GM21515 (cell line): Measurements from ENCODE around the gene RHOBTB3.

Experiments used
- ATAC-seq: cut with Tn5 transposase; IDR thresholded peaks from one replicate; pipeline ENCODE4 v1.9.1; 2021; ENCODE audit not compliant: unreplicated experiment

Gene RHOBTB3

GRCh38 chr5:95731571-95732554 is 727 bp downstream of the RHOBTB3 start:
- ATAC-seq, result peak; percentile 32

DNA sequence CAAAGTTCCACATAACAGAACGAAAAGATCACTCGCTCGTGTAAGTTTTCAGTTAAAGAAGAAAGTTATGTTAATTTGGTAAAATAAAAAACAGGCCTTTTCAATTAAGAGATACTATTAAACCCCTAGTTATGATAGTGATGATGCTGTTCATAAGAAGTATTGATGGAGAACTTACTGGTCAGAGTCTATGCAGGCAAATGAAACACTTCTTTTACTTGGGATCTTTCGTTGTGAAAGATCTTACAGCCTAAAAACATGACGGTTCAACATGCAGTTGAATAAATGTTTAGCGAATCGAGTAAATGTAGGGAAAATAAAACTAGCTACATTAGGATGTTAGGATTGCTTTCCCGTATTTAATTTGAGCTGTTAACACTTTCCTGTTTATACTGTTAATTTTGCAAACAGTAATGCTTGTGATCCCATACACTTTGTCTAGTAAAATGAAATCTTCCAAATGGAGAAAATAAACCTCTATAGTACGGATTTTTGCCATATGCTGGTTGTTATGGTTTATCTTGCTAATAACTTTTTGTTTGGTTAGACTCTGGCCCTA is 2.0 kb downstream of the RHOBTB3 start:
- ATAC-seq, result no peak

GRCh38 chr5:95734187-95734586 is 3.1 kb downstream of the RHOBTB3 start:
- no peak for ATAC-seq

DNA sequence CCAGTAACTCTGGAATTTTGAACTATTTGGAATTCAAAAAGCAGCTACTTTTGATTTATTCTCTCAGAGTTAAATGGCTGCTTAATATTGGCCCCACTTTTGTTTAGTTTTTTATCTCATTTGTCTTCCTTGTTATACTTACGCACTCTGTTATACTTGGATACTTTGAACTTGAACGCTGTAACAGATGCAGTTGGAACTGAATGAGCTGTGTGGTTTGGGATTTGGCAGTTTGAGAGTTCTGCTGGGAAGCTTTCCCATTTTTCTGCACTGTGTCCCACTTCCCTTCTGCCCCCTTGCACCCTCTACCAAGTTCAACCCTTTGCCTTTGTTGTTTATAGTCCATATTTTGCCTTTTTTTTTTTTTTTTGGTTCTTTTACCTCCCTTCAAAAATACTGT is 3.8 kb downstream of the RHOBTB3 start:
- ATAC-seq, result no peak

GRCh38 chr5:95735406-95735805 is 4.3 kb downstream of the RHOBTB3 start:
- ATAC-seq, result no peak

DNA sequence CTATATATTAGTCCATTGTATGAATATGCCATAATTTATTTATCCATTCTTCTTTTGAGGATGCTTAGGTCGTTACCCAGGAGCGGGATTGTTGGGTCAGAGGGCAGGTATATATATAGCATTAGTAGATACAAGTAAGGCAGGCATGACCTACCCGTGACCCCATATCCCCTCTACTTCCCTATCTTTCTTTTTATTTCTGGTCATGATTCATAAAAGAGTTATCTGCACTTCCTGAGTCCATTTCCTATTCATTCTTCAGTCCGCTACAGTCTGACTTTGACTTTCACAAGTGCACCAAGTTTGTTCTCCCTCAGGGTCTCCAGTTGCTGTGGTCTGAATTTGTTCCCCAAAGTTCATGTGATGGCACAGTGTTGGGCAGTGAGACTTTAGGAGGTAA is 6.9 kb downstream of the RHOBTB3 start:
- ATAC-seq, result no peak

DNA sequence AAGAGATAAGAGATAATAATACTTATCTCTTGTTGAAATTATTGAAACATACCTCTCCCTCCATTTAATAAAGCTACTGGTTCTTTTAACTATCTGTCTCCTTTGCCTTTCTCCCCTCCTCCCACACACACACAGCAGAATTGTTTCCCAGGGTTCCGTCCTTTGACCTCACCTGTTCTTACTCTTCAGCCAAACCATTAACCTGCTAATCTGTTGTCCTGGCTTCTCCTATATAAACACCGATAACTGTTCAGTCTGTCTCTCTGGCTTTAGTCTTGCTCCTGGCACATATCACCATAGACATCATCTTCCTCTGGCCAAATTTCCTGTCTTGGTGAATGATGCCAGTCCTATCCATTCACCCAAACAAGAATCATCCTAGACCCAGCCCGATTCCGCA is 7.7 kb downstream of the RHOBTB3 start:
- no peak for ATAC-seq

- no peak for ATAC-seq
Measured at GRCh38 chr5:95739857-95740256, 8.7 kb downstream of the RHOBTB3 start.

GRCh38 chr5:95741458-95741857 is 10.3 kb downstream of the RHOBTB3 start:
- no peak for ATAC-seq

GRCh38 chr5:95743232-95743631 is 12.1 kb downstream of the RHOBTB3 start:
- no peak for ATAC-seq

GRCh38 chr5:95743877-95744276 is 12.7 kb downstream of the RHOBTB3 start:
- no peak for ATAC-seq

DNA sequence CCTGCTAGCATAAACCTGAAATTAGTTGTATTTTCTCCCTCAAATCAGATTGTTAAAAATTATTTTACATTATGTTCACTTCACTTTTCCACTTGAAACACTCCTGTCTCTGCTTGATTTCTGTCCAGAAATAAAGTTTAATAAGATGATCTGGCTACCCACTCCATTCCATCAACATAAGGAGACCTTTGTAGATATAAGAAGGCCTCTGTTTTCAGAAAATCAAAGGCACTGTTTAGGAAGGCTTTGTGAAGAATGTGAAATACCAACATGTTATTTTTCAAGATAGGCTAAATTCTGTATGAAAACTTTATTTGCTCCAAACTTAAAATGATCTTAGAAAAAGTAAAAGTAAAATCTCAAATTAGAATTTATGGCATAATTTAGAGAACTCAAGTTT is 15.1 kb downstream of the RHOBTB3 start:
- no peak for ATAC-seq

DNA sequence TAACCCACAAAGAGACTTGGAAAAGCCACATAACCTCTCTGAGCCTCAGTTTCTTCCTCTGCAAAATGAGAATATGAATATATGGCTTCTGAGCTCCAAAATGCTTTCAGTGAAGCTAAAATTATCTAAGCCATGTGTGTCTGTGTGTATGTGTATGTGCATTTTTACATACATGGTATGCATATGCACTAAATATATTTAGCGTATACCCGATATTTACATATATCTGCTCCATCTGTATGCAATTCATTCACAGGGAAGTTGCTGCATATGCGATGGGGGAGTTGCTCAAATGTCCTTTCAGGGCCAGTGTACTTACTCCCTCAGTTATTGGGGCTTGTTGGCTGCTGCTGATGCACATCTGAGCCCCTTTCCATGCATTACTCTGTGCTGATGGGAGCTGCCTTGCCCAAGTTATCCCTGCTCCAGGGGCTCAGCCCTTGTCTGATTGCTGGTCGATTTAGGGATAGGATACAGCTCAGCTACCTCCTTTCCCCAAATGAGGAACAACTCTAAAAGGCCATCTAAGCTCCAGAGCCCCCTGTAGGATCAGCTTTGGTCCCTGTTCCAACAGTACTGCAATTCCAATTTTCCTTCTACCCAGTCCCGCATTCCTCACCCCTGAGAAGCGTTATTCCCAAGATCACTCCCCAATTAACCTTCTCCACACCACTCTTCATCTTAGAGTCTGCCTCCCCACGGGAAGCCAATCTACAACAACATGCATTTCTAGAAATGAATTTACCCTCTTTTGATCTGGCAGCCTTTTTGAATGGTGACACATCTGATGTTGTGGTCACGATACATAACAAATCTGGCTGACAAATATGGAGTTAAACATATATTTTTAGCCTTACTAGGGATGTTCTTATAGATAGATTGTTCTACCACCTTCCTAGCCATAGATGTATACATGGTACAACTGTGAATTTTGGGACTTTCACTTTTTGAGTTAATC is 15.9 kb downstream of the RHOBTB3 start:
- ATAC-seq, result no peak

GRCh38 chr5:95748133-95748532 is 17.0 kb downstream of the RHOBTB3 start:
- ATAC-seq, result no peak

GRCh38 chr5:95754545-95754944 is 23.4 kb downstream of the RHOBTB3 start:
- ATAC-seq, result no peak

GRCh38 chr5:95759005-95759404 is 27.9 kb downstream of the RHOBTB3 start:
- ATAC-seq, result no peak

- ATAC-seq, result no peak
Measured at GRCh38 chr5:95759634-95760033, 28.5 kb downstream of the RHOBTB3 start.

- peak; percentile 92 for ATAC-seq
Measured at GRCh38 chr5:95760273-95761191, 29.4 kb downstream of the RHOBTB3 start.

- ATAC-seq, result no peak
Measured at GRCh38 chr5:95761771-95762651, 30.9 kb downstream of the RHOBTB3 start.
